ENCODE data around the gene CDH2.

GRCh38 chr18:28171837-28172236 is 5.1 kb downstream of the CDH2 start:
- no peak for TF ChIP-seq EP300 (IDR thresholded peaks at IDR 0.05)
- no peak for TF ChIP-seq CTCF (IDR thresholded peaks at IDR 0.05)
